GM12878 (cell line): ENCODE data around the gene DOP1A. TPM values are rescaled to one million over a fixed set of nuclear protein-coding genes. Genes with fewer than 3 reads are reported as not detected.

Experiments used
- ATAC-seq: fragments of 200-7000 bp; cut with Tn5 transposase; 3 replicates; pipeline ENCODE4 v1.9.1; 2020; ENCODE audit warnings: mild to moderate bottlenecking, moderate library complexity
- BruUV-seq: library from RNA; stranded (reverse); fragments of 400-500 nt; replicated peaks from 2 replicates; lab custom pipeline; 2021; lab: Mats Ljungman, UMichigan
- CTCF ChIA-PET: fragments of 300-600 bp; sonication (Branson Sonifier 250); formaldehyde crosslinking; extraction: SDS; loops from one replicate; lab custom pipeline; 2021; ENCODE audit warnings: inconsistent platforms; lab: Yijun Ruan, JAX
- POLR2A ChIA-PET: fragments of 350-600 bp; formaldehyde crosslinking; extraction: SDS; loops from one replicate; lab custom pipeline; 2021; ENCODE audit warnings: inconsistent platforms; lab: Charles Lee
- RAD21 ChIA-PET: fragments of 300-600 bp; sonication (Branson Sonifier 250); formaldehyde crosslinking; loops from one replicate; lab custom pipeline; 2023; ENCODE audit warnings: antibody characterized with exemption; ENCODE audit not compliant: unreplicated experiment; lab: Charles Lee
- SMC1A ChIA-PET: fragments of 300-600 bp; sonication (Branson Sonifier 250); formaldehyde crosslinking; loops from one replicate; lab custom pipeline; 2023; ENCODE audit not compliant: unreplicated experiment, uncharacterized antibody; lab: Charles Lee
- DNase-seq: peaks from one replicate; pipeline ENCODE4 v3.0.0-alpha.2; 2011; ENCODE audit warnings: low read depth, low spot score
- FAIRE-seq: peaks from 3 replicates; lab custom pipeline; 2011; peaks lifted over from hg19 to GRCh38; lab: Jason Lieb, UNC
- H2AFZ ChIP-seq: 2 replicates; pipeline ENCODE4 v1.6.0; 2011; ENCODE audit warnings: low read depth, low read length, control low read depth; ENCODE audit not compliant: control insufficient read depth
- H3K27ac ChIP-seq: 2 replicates; pipeline ENCODE4 v1.5.1; 2011; ENCODE audit warnings: control low read depth; ENCODE audit not compliant: control insufficient read depth, insufficient read depth
- H3K27me3 ChIP-seq, 2 experiments: replicated peaks in 1 of 2; 2 replicates each; pipeline versions ENCODE4 v1.6.0 to v1.6.1; 2011; ENCODE audit warnings: low read length in 1 of 2; ENCODE audit not compliant: control insufficient read depth in 2 of 2, insufficient read depth in 2 of 2
- H3K36me3 ChIP-seq, 2 experiments: 2 replicates each; pipeline ENCODE4 v1.5.1; 2011; ENCODE audit warnings: low read length in 1 of 2; ENCODE audit not compliant: control insufficient read depth in 2 of 2, insufficient read depth in 2 of 2
- H3K4me1 ChIP-seq: 2 replicates; pipeline ENCODE4 v1.6.1; 2011; ENCODE audit warnings: mild to moderate bottlenecking, low read length, moderate library complexity, mixed read lengths; ENCODE audit not compliant: control insufficient read depth, insufficient read depth
- H3K4me2 ChIP-seq: 2 replicates; pipeline ENCODE4 v1.6.0; 2011; ENCODE audit warnings: control low read depth; ENCODE audit not compliant: control insufficient read depth, insufficient read depth
- H3K4me3 ChIP-seq: fragments of 200-600 bp; sonication (generic); 2 replicates; pipeline ENCODE4 v1.5.1; 2016
- H3K79me2 ChIP-seq: 2 replicates; pipeline ENCODE4 v1.6.0; 2011; ENCODE audit warnings: low read length; ENCODE audit not compliant: control insufficient read depth, insufficient read depth
- H3K9ac ChIP-seq: 2 replicates; pipeline ENCODE4 v1.8.0; 2011; ENCODE audit warnings: low read length, control low read depth, mixed read lengths; ENCODE audit not compliant: control insufficient read depth, insufficient read depth
- H3K9me3 ChIP-seq: replicated peaks from 3 replicates; pipeline ENCODE4 v1.5.1; 2011; ENCODE audit warnings: mild to moderate bottlenecking, low read length; ENCODE audit not compliant: control insufficient read depth, insufficient read depth
- H4K20me1 ChIP-seq: 2 replicates; pipeline ENCODE4 v1.6.0; 2011; ENCODE audit not compliant: control insufficient read depth, insufficient read depth
- ATF7 ChIP-seq: fragments of 450-650 bp; IDR thresholded peaks from 2 replicates; pipeline ENCODE4 v1.6.1; 2016; ENCODE audit warnings: low read depth, mild to moderate bottlenecking
- BCL3 ChIP-seq: IDR thresholded peaks from 2 replicates; pipeline ENCODE4 v1.6.1; 2011; ENCODE audit warnings: borderline replicate concordance, low read depth, mild to moderate bottlenecking, moderate library complexity, low read length; ENCODE audit not compliant: insufficient read depth, poor library complexity, severe bottlenecking
- E2F8 ChIP-seq: fragments of 450-650 bp; IDR thresholded peaks from 2 replicates; pipeline ENCODE4 v1.6.1; 2018; ENCODE audit warnings: mild to moderate bottlenecking, low read depth, moderate library complexity; ENCODE audit not compliant: partially characterized antibody
- MTA2 ChIP-seq: fragments of 450-650 bp; IDR thresholded peaks from 2 replicates; pipeline ENCODE4 v1.6.1; 2016; ENCODE audit warnings: low read depth, mild to moderate bottlenecking, moderate library complexity
- NFYB ChIP-seq: IDR thresholded peaks from 2 replicates; pipeline ENCODE4 v1.6.1; 2011; ENCODE audit warnings: low read depth, mild to moderate bottlenecking, low read length, improper control_type of control experiment, moderate library complexity; ENCODE audit not compliant: insufficient read depth
- NR2C1 ChIP-seq: fragments of 450-650 bp; IDR thresholded peaks from 2 replicates; pipeline ENCODE4 v1.6.1; 2017; ENCODE audit warnings: antibody characterized with exemption, mild to moderate bottlenecking, moderate library complexity
- PML ChIP-seq: IDR thresholded peaks from 2 replicates; pipeline ENCODE4 v1.6.1; 2012; ENCODE audit warnings: low read length, inconsistent platforms
- SMAD1 ChIP-seq: fragments of 450-650 bp; IDR thresholded peaks from 2 replicates; pipeline ENCODE4 v1.6.1; 2018; ENCODE audit warnings: mild to moderate bottlenecking, low read depth; ENCODE audit not compliant: partially characterized antibody
- SREBF1 ChIP-seq: IDR thresholded peaks from 2 replicates; pipeline ENCODE4 v1.6.1; 2012; ENCODE audit warnings: mild to moderate bottlenecking, low read length
- SRF ChIP-seq, 2 experiments: IDR thresholded peaks; 2 replicates each; pipeline ENCODE4 v1.6.1; 2011; ENCODE audit warnings: low read depth in 2 of 2, low read length in 2 of 2, mild to moderate bottlenecking in 1 of 2, moderate library complexity in 1 of 2
- STAT1 ChIP-seq: fragments of 450-650 bp; conservative IDR thresholded peaks from 2 replicates; pipeline ENCODE4 v1.6.1; 2014; ENCODE audit warnings: antibody characterized with exemption, mild to moderate bottlenecking
- TAF1 ChIP-seq: IDR thresholded peaks from 2 replicates; pipeline ENCODE4 v1.6.1; 2011; ENCODE audit warnings: mild to moderate bottlenecking, low read depth, low read length, borderline replicate concordance
- YY1 ChIP-seq: IDR thresholded peaks from 2 replicates; pipeline ENCODE4 v1.6.1; 2011; ENCODE audit warnings: low read depth, mild to moderate bottlenecking, low read length
- ZSCAN29 ChIP-seq: fragments of 450-650 bp; IDR thresholded peaks from 2 replicates; pipeline ENCODE4 v1.6.1; 2017; ENCODE audit warnings: mild to moderate bottlenecking, moderate library complexity
- WGBS: methylation state at CpG from one replicate; pipeline ENCODE4 v1.1.6; 2016; ENCODE audit warnings: low lambda C conversion rate; ENCODE audit not compliant: insufficient replicate concordance, insufficient coverage; ENCODE audit errors: missing lambda C conversion rate; 5-methylcytosine and 5-hydroxymethylcytosine counted together
- in situ Hi-C: fragments of 300-500 bp; cut with MboI; formaldehyde crosslinking; loops from 9 replicates; pipeline ENCODE4 v1.14.3; 2018; ENCODE audit warnings: mixed read lengths
- intact Hi-C: fragments of 100-400 bp; cut with micrococcal nuclease; formaldehyde crosslinking; loops from one replicate; pipeline ENCODE4 v1.14.2; 2022; ENCODE audit not compliant: unreplicated experiment
- polyA plus RNA-seq, 11 experiments: library from polyadenylated mRNA; depleted of rRNA in 4 of 11; unstranded in 6 of 11; stranded (reverse) in 5 of 11; fragments of >200 nt; fragmentation: Nextera tagmentation in 4 of 11; fragmentation: Illumina TruSeq in 1 of 11; extraction: Ambion mirVana in 4 of 11; extraction: Trizol in 1 of 11; gene quantifications; 1 replicate in 1 of 11; 2 replicates in 10 of 11; pipeline versions ENCODE4 v1.2.1 to v1.2.3, GENCODE V29; 2011 to 2016; ENCODE audit warnings: inconsistent platforms in 2 of 11, missing spikeins in 2 of 11, low read depth in 1 of 11
- total RNA-seq, 4 experiments: library from RNA; depleted of rRNA in 3 of 4; stranded (reverse); fragments of >200 nt in 3 of 4; fragmentation: Illumina TruSeq in 1 of 4; extraction: Trizol in 1 of 4; gene quantifications; 2 replicates each; pipeline versions ENCODE4 v1.2.1 to v1.2.3, GENCODE V29; 2013 to 2021
- TF ChIP-seq, protein P1 (sequence below): IDR thresholded peaks from 2 replicates; pipeline ENCODE4 v1.6.1; 2012; ENCODE audit warnings: low read depth, low read length, improper control_type of control experiment
- TF ChIP-seq, protein P2 (sequence below): fragments of 450-650 bp; formaldehyde crosslinking; IDR thresholded peaks from 2 replicates; pipeline ENCODE4 v1.4.0; 2020; ENCODE audit warnings: mild to moderate bottlenecking, moderate library complexity

DOP1A gene
- total and polyA plus RNA-seq, 10 of the 15 experiments (the other 5 are each of a cell fraction or from before 2014, with no cell fraction given) = 1.9 to 22.9 (median 10.3) TPM

- Histone ChIP-seq H3K27me3 (no peaks in the 10 kb centered on the region), H3K4me3 (no peak overlapping the region), H4K20me1 (no peaks in the 10 kb centered on the region), H3K4me2 (no peak overlapping the region), H3K9me3 (no peaks in the 10 kb centered on the region), H3K27ac (no peak overlapping the region), H3K4me1 (no peaks in the 10 kb centered on the region), H3K79me2 (no peaks in the 10 kb centered on the region), H2AFZ (no peak overlapping the region), H3K36me3 (peaks cover 0 to 20% of the 10 kb centered on the region in 2 experiments; a peak in 3 of 4 replicates), H3K9ac (no peak overlapping the region)
- RAD21 ChIA-PET = interaction anchor here (1.7 kb wide), 1 partner anchor 88 kb away, joined by 5 read pairs; the partner anchor contains the start of gene DOP1A
- in situ Hi-C loops = no loop called here
- BruUV-seq = no TSS peak
- intact Hi-C loops = no loop called here
- no peak for FAIRE-seq
- no peak for ATAC-seq
- WGBS = 94% methylated on average over 2 of the region's 2 CpGs
- POLR2A ChIA-PET = interaction anchor here (1.5 kb wide), 1 partner anchor 11 kb away, joined by 3 read pairs; no protein-coding TSS in a partner anchor
- DNase-seq = no peak
- SMC1A ChIA-PET = interaction anchor here (0.6 kb wide), 1 partner anchor 35 kb away, joined by 3 read pairs; no protein-coding TSS in a partner anchor
- CTCF ChIA-PET = interaction anchor here (1.1 to 3.1 kb wide), 5 partner anchors 12 to 90 kb away, joined by 3 to 13 read pairs (median 3); partner anchors contain the start of genes DOP1A and UBE3D
- TF ChIP-seq NR2C1 (no peak), STAT1 (no peak), MTA2 (no peak), SMAD1 (no peak), NFYB (no peak), SREBF1 (no peak), YY1 (no peak), SRF (IDR thresholded peaks at IDR 0.05; ENCODE audit: low read depth in 2 of 2, low read length in 2 of 2) (no peak), TAF1 (no peak), PML (no peak), ATF7 (no peak), ZSCAN29 (no peak), E2F8 (no peak), BCL3 (no peak)
- TF ChIP-seq, protein P1, sequence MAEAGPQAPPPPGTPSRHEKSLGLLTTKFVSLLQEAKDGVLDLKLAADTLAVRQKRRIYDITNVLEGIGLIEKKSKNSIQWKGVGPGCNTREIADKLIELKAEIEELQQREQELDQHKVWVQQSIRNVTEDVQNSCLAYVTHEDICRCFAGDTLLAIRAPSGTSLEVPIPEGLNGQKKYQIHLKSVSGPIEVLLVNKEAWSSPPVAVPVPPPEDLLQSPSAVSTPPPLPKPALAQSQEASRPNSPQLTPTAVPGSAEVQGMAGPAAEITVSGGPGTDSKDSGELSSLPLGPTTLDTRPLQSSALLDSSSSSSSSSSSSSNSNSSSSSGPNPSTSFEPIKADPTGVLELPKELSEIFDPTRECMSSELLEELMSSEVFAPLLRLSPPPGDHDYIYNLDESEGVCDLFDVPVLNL = no peak
- TF ChIP-seq, protein P2, sequence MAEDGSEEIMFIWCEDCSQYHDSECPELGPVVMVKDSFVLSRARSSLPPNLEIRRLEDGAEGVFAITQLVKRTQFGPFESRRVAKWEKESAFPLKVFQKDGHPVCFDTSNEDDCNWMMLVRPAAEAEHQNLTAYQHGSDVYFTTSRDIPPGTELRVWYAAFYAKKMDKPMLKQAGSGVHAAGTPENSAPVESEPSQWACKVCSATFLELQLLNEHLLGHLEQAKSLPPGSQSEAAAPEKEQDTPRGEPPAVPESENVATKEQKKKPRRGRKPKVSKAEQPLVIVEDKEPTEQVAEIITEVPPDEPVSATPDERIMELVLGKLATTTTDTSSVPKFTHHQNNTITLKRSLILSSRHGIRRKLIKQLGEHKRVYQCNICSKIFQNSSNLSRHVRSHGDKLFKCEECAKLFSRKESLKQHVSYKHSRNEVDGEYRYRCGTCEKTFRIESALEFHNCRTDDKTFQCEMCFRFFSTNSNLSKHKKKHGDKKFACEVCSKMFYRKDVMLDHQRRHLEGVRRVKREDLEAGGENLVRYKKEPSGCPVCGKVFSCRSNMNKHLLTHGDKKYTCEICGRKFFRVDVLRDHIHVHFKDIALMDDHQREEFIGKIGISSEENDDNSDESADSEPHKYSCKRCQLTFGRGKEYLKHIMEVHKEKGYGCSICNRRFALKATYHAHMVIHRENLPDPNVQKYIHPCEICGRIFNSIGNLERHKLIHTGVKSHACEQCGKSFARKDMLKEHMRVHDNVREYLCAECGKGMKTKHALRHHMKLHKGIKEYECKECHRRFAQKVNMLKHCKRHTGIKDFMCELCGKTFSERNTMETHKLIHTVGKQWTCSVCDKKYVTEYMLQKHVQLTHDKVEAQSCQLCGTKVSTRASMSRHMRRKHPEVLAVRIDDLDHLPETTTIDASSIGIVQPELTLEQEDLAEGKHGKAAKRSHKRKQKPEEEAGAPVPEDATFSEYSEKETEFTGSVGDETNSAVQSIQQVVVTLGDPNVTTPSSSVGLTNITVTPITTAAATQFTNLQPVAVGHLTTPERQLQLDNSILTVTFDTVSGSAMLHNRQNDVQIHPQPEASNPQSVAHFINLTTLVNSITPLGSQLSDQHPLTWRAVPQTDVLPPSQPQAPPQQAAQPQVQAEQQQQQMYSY (CRISPR knock-in tag) = no peak
Observed at GRCh38 chr6:83155794-83156193, 88.3 kb downstream of the DOP1A start.
